HepG2 (cell line): ENCODE results near the gene ZNF544. TPM values are rescaled to one million over a fixed set of nuclear protein-coding genes. Genes with fewer than 3 reads are reported as not detected.

Experiments used
- ARID5B ChIP-seq: IDR thresholded peaks from 2 replicates; pipeline ENCODE4 v1.4.0; 2020; ENCODE audit warnings: mild to moderate bottlenecking, missing genetic modification reagents
- BCL6 ChIP-seq: IDR thresholded peaks from 2 replicates; pipeline ENCODE4 v1.6.1; 2016; ENCODE audit warnings: missing genetic modification reagents, missing compliant biosample characterization
- GATAD2A ChIP-seq: IDR thresholded peaks from 2 replicates; pipeline ENCODE4 v1.6.1; 2016
- GLMP ChIP-seq: sonication (generic); formaldehyde crosslinking; IDR thresholded peaks from 2 replicates; pipeline ENCODE4 v1.9.0; 2021; ENCODE audit warnings: missing genetic modification reagents, mild to moderate bottlenecking, borderline replicate concordance
- HOXA9 ChIP-seq: sonication (generic); formaldehyde crosslinking; IDR thresholded peaks from 2 replicates; pipeline ENCODE4 v1.8.1; 2022; ENCODE audit warnings: missing genetic modification reagents, mild to moderate bottlenecking, moderate library complexity, borderline replicate concordance
- JUNB ChIP-seq: sonication (generic); formaldehyde crosslinking; IDR thresholded peaks from 2 replicates; pipeline ENCODE4 v1.8.0; 2022; ENCODE audit warnings: missing genetic modification reagents, mild to moderate bottlenecking, borderline replicate concordance
- SIN3B ChIP-seq: fragments of 150-350 bp; IDR thresholded peaks from 2 replicates; pipeline ENCODE4 v1.6.1; 2014; ENCODE audit warnings: low read length
- SSRP1 ChIP-seq: IDR thresholded peaks from 2 replicates; pipeline ENCODE4 v1.6.1; 2016; ENCODE audit warnings: control low read depth
- TBX2 ChIP-seq: sonication (generic); formaldehyde crosslinking; IDR thresholded peaks from 2 replicates; pipeline ENCODE4 v1.5.0; 2020; ENCODE audit warnings: missing genetic modification reagents, mild to moderate bottlenecking, borderline replicate concordance
- ZFP36 ChIP-seq: fragments of 150-350 bp; IDR thresholded peaks from 2 replicates; pipeline ENCODE4 v1.6.1; 2018; ENCODE audit warnings: borderline replicate concordance, low read length, low read depth; ENCODE audit not compliant: partially characterized antibody
- ZGPAT ChIP-seq: IDR thresholded peaks from 2 replicates; pipeline ENCODE4 v1.6.1; 2016; ENCODE audit warnings: mild to moderate bottlenecking
- ZNF441 ChIP-seq: sonication (generic); formaldehyde crosslinking; IDR thresholded peaks from 2 replicates; pipeline ENCODE4 v1.7.0; 2021; ENCODE audit warnings: missing genetic modification reagents, borderline replicate concordance
- ZNF616 ChIP-seq: sonication (generic); formaldehyde crosslinking; IDR thresholded peaks from 2 replicates; pipeline ENCODE4 v1.5.0; 2020; ENCODE audit warnings: low read depth, mild to moderate bottlenecking, missing genetic modification reagents
- ZNF644 ChIP-seq: IDR thresholded peaks from 2 replicates; pipeline ENCODE4 v1.6.1; 2016; ENCODE audit warnings: low read depth
- polyA plus RNA-seq, 8 experiments: library from polyadenylated mRNA; depleted of rRNA in 3 of 8; stranded (reverse) in 7 of 8; unstranded in 1 of 8; fragments of >200 nt; fragmentation: Illumina TruSeq in 4 of 8; extraction: Trizol in 4 of 8; gene quantifications; 2 replicates each; pipeline versions ENCODE4 v1.2.1 to v1.2.3, GENCODE V29; 2011 to 2016; ENCODE audit warnings: low read depth in 4 of 8, missing spikeins in 1 of 8, mixed read lengths in 1 of 8; ENCODE audit not compliant: insufficient read depth in 1 of 8
- total RNA-seq, 5 experiments: library from RNA; depleted of rRNA; stranded (reverse); fragments of >200 nt; fragmentation: Illumina TruSeq; extraction: Trizol; gene quantifications; 2 replicates each; pipeline ENCODE4 v1.2.3, GENCODE V29; 2016; ENCODE audit warnings: low read depth in 1 of 5
- TF ChIP-seq, protein P1 (sequence below): sonication (generic); formaldehyde crosslinking; IDR thresholded peaks from 2 replicates; pipeline ENCODE4 v1.8.1; 2023; ENCODE audit warnings: missing genetic modification reagents, mild to moderate bottlenecking, borderline replicate concordance
- TF ChIP-seq, protein P2 (sequence below): sonication (generic); formaldehyde crosslinking; conservative IDR thresholded peaks from 2 replicates; pipeline ENCODE4 v1.8.0; 2022; ENCODE audit warnings: mild to moderate bottlenecking, moderate library complexity, missing genetic modification reagents

Gene ZNF544
- total and polyA plus RNA-seq, 2 of the 13 experiments (the other 11 are each of a cell fraction or from before 2014, with no cell fraction given) = 13.1 to 17.0 TPM

DNA sequence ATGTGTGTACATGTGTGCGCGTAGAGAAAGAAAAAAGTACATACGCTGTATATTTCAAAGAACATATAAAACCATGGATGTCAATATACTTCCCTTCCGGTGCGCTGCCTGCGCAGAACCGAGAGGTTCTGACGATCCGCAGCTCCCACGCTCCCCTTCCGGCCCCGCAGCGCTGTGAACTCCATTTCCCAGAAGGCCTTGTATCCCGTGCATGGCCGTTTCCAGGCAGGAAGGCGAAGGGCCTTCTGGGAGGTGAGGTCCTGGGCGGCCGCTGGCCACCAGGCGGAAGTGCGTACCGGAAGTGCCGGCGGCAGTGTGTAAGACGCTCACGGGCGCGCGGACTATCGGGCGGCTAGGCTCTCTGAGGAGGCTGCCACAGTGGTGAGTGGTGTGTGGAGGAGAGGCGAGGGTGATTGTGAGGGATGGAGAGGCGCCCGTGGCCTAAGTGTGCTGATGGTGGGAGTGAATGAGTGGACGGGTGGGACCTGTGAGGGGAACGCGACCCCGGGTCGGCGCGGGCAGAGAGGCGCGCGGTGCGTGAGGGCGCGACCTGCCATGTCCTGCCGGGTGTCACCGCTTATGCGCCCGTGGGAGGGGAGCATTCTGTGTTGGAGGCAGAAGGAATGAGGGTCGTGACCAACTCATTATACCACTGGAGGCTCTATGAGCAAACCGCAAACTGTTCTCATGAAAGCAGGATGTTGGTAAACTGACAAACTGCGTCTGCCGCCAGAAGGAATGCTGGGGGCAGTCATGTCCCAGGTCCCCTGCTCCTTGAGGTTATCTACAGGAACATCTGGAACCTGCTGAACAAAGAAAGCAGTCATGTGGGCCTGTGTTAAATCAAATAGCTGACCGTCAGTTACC is 76.6 kb downstream of the ZNF544 start, which contains the start of gene ERVK3-1 (continued):
- TF ChIP-seq, protein P1, sequence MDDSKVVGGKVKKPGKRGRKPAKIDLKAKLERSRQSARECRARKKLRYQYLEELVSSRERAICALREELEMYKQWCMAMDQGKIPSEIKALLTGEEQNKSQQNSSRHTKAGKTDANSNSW (CRISPR knock-in tag) = no peak
- TF ChIP-seq SIN3B = no peak
- TF ChIP-seq ZNF644 (CRISPR knock-in tag) = no peak
- TF ChIP-seq SSRP1 (CRISPR knock-in tag) = no peak
- peak; percentile 56 for TF ChIP-seq GATAD2A (CRISPR knock-in tag)
- no peak for TF ChIP-seq GLMP (CRISPR knock-in tag)
- TF ChIP-seq, protein P2, sequence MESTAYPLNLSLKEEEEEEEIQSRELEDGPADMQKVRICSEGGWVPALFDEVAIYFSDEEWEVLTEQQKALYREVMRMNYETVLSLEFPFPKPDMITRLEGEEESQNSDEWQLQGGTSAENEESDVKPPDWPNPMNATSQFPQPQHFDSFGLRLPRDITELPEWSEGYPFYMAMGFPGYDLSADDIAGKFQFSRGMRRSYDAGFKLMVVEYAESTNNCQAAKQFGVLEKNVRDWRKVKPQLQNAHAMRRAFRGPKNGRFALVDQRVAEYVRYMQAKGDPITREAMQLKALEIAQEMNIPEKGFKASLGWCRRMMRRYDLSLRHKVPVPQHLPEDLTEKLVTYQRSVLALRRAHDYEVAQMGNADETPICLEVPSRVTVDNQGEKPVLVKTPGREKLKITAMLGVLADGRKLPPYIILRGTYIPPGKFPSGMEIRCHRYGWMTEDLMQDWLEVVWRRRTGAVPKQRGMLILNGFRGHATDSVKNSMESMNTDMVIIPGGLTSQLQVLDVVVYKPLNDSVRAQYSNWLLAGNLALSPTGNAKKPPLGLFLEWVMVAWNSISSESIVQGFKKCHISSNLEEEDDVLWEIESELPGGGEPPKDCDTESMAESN = peak; percentile 90
- no peak for TF ChIP-seq ZFP36
- peak; percentile 84 for TF ChIP-seq TBX2 (CRISPR knock-in tag)
- TF ChIP-seq JUNB (CRISPR knock-in tag) = 0 out of 2 replicates have a peak, but pooled peaks have one; percentile 45
- TF ChIP-seq ZGPAT (CRISPR knock-in tag) = peak; percentile 82
- TF ChIP-seq ZNF441 (CRISPR knock-in tag) = 0 out of 2 replicates have a peak, but pooled peaks have one; percentile 39
- TF ChIP-seq ARID5B = peak; percentile 55
- TF ChIP-seq HOXA9 = no peak
- TF ChIP-seq BCL6 (CRISPR knock-in tag) = no peak
- TF ChIP-seq ZNF616 (CRISPR knock-in tag) = no peak
